GM23248 (cell line): ENCODE measurements around the gene TENM4. TPM values are rescaled to one million over a fixed set of nuclear protein-coding genes. Genes with fewer than 3 reads are reported as not detected.

Experiments used
- DNase-seq: peaks from one replicate; pipeline ENCODE4 v3.0.0-alpha.2; 2015
- H2AFZ ChIP-seq: fragments of 200-600 bp; sonication (generic); 2 replicates; pipeline ENCODE4 v1.6.1; 2016; ENCODE audit warnings: antibody characterized with exemption
- H3F3A ChIP-seq: fragments of 200-600 bp; sonication (generic); 2 replicates; pipeline ENCODE4 v1.6.1; 2016; ENCODE audit warnings: mild to moderate bottlenecking, antibody characterized with exemption, mixed run types; ENCODE audit not compliant: insufficient read depth
- H3K27ac ChIP-seq: fragments of 200-600 bp; sonication (generic); 2 replicates; pipeline ENCODE4 v1.5.1; 2016; ENCODE audit warnings: mild to moderate bottlenecking
- H3K27me3 ChIP-seq: fragments of 200-600 bp; sonication (generic); replicated peaks from 2 replicates; pipeline ENCODE4 v1.6.1; 2016; ENCODE audit warnings: mild to moderate bottlenecking; ENCODE audit not compliant: insufficient read depth
- H3K36me3 ChIP-seq: fragments of 200-600 bp; sonication (generic); 2 replicates; pipeline ENCODE4 v1.6.1; 2016; ENCODE audit warnings: low read depth, mild to moderate bottlenecking
- H3K4me1 ChIP-seq: fragments of 200-600 bp; sonication (generic); 2 replicates; pipeline ENCODE4 v1.6.1; 2016; ENCODE audit warnings: mild to moderate bottlenecking; ENCODE audit not compliant: insufficient read depth
- H3K4me2 ChIP-seq: fragments of 200-600 bp; sonication (generic); one replicate; pipeline ENCODE4 v1.6.1; 2016; ENCODE audit warnings: mild to moderate bottlenecking; ENCODE audit not compliant: unreplicated experiment
- H3K4me3 ChIP-seq: fragments of 200-600 bp; sonication (generic); 2 replicates; pipeline ENCODE4 v1.5.1; 2016; ENCODE audit warnings: mild to moderate bottlenecking
- H3K79me2 ChIP-seq: fragments of 200-600 bp; sonication (generic); 2 replicates; pipeline ENCODE4 v1.6.1; 2016; ENCODE audit warnings: mild to moderate bottlenecking; ENCODE audit not compliant: insufficient read depth
- H3K9ac ChIP-seq: fragments of 200-600 bp; sonication (generic); 2 replicates; pipeline ENCODE4 v1.6.1; 2016; ENCODE audit warnings: mild to moderate bottlenecking
- H3K9me2 ChIP-seq: fragments of 200-600 bp; sonication (generic); 2 replicates; pipeline ENCODE4 v1.6.1; 2016; ENCODE audit warnings: mixed run types, mild to moderate bottlenecking, moderate library complexity; ENCODE audit not compliant: insufficient read depth
- H3K9me3 ChIP-seq: fragments of 200-600 bp; sonication (generic); one replicate; pipeline ENCODE4 v1.6.1; 2017; ENCODE audit warnings: low read depth
- H4K20me1 ChIP-seq: fragments of 200-600 bp; sonication (generic); 2 replicates; pipeline ENCODE4 v1.6.0; 2016; ENCODE audit not compliant: insufficient read depth
- EZH2 ChIP-seq: fragments of 200-600 bp; sonication (generic); IDR thresholded peaks from 2 replicates; pipeline ENCODE4 v1.6.1; 2018; ENCODE audit warnings: antibody characterized with exemption, mild to moderate bottlenecking; ENCODE audit not compliant: insufficient read depth, poor library complexity, severe bottlenecking
- EZH2phosphoT487 ChIP-seq: fragments of 200-600 bp; sonication (generic); IDR thresholded peaks from 2 replicates; pipeline ENCODE4 v1.6.1; 2018; ENCODE audit warnings: antibody characterized with exemption, moderate library complexity, mild to moderate bottlenecking, low read depth; ENCODE audit not compliant: insufficient read depth
- WGBS, 2 experiments: methylation state at CpG; one replicate each; pipeline ENCODE4 v1.1.6; 2015 to 2017; ENCODE audit warnings: low lambda C conversion rate in 2 of 2, low coverage in 1 of 2; ENCODE audit errors: missing lambda C conversion rate in 2 of 2; 5-methylcytosine and 5-hydroxymethylcytosine counted together
- in situ Hi-C: fragments of 300-500 bp; cut with MboI; formaldehyde crosslinking; loops from 2 replicates; pipeline ENCODE4 v1.15.0; 2020
- polyA plus RNA-seq: library from polyadenylated mRNA; unstranded; fragments of >200 nt; fragmentation: Nextera tagmentation; extraction: Ambion mirVana; gene quantifications from 2 replicates; pipeline ENCODE4 v1.2.1, GENCODE V29; 2016
- total RNA-seq: library from RNA; depleted of rRNA; stranded (reverse); fragments of >200 nt; shearing (Covaris generic); gene quantifications from 2 replicates; pipeline ENCODE4 v1.2.3, GENCODE V29; 2014

The TENM4 gene
- total and polyA plus RNA-seq, 2 experiments from 2014 or later = 0.11 to 0.48 TPM

- peaks cover 6% of the 10 kb centered on the region for H3K27me3 ChIP-seq
- TF ChIP-seq EZH2phosphoT487 (no peak), EZH2 (no peak)
- H3K79me2 ChIP-seq = no peaks in the 10 kb centered on the region
- no peak overlapping the region for H3K4me2 ChIP-seq
- no peaks in the 10 kb centered on the region for H3K36me3 ChIP-seq
- no peak overlapping the region for H3K27ac ChIP-seq
- H3K9ac ChIP-seq = no peak overlapping the region
- no peaks in the 10 kb centered on the region for H3K4me1 ChIP-seq
- H4K20me1 ChIP-seq = no peaks in the 10 kb centered on the region
- no peak overlapping the region for H2AFZ ChIP-seq
- DNase-seq = no peak
- H3K9me2 ChIP-seq = no peaks in the 10 kb centered on the region
- H3K9me3 ChIP-seq = no peaks in the 10 kb centered on the region
- WGBS, 2 experiments = 34 to 49% methylated on average over 3 of the region's 3 CpGs
- in situ Hi-C loops = no loop called here
- H3K4me3 ChIP-seq = no peak overlapping the region
- H3F3A ChIP-seq = no peaks in the 10 kb centered on the region
Measured at GRCh38 chr11:78977009-78977408, 463.8 kb downstream of the TENM4 start.

- 51 to 55% methylated on average over 4 to 5 of the region's 5 CpGs for WGBS, 2 experiments
- Histone ChIP-seq H4K20me1 (no peaks in the 10 kb centered on the region), H3K4me2 (no peak overlapping the region), H3F3A (no peaks in the 10 kb centered on the region), H2AFZ (no peak overlapping the region), H3K79me2 (no peaks in the 10 kb centered on the region), H3K9me3 (no peaks in the 10 kb centered on the region), H3K36me3 (no peaks in the 10 kb centered on the region), H3K9me2 (no peaks in the 10 kb centered on the region), H3K9ac (no peak overlapping the region), H3K27me3 (peaks cover 9% of the 10 kb centered on the region), H3K27ac (no peak overlapping the region), H3K4me3 (no peak overlapping the region), H3K4me1 (no peaks in the 10 kb centered on the region)
- in situ Hi-C loops = no loop called here
- TF ChIP-seq EZH2 = no peak
- no peak for TF ChIP-seq EZH2phosphoT487
- no peak for DNase-seq
Measured at GRCh38 chr11:78975081-78975480, 465.7 kb downstream of the TENM4 start.

- Histone ChIP-seq H3K36me3 (no peaks in the 10 kb centered on the region), H3K4me3 (no peak overlapping the region), H3K9me2 (no peaks in the 10 kb centered on the region), H2AFZ (no peak overlapping the region), H3K27ac (no peak overlapping the region), H4K20me1 (no peaks in the 10 kb centered on the region), H3K9me3 (no peaks in the 10 kb centered on the region), H3K27me3 (peaks cover 9% of the 10 kb centered on the region), H3K4me1 (no peaks in the 10 kb centered on the region), H3K79me2 (no peaks in the 10 kb centered on the region), H3K9ac (no peak overlapping the region), H3F3A (no peaks in the 10 kb centered on the region), H3K4me2 (no peak overlapping the region)
- TF ChIP-seq EZH2 (no peak), EZH2phosphoT487 (no peak)
- 0 to 6% methylated on average over 1 of the region's 1 CpG for WGBS, 2 experiments
- in situ Hi-C loops = no loop called here
- no peak for DNase-seq
Measured at GRCh38 chr11:78973876-78974275, 467.0 kb downstream of the TENM4 start.

GRCh38 chr11:78972590-78972989 is 468.2 kb downstream of the TENM4 start:
- no peaks in the 10 kb centered on the region for H3K4me1 ChIP-seq
- H3F3A ChIP-seq = no peaks in the 10 kb centered on the region
- no peaks in the 10 kb centered on the region for H3K9me2 ChIP-seq
- H4K20me1 ChIP-seq = no peaks in the 10 kb centered on the region
- H2AFZ ChIP-seq = no peak overlapping the region
- no peak overlapping the region for H3K4me3 ChIP-seq
- H3K79me2 ChIP-seq = no peaks in the 10 kb centered on the region
- no peak for DNase-seq
- H3K27me3 ChIP-seq = peaks cover 14% of the 10 kb centered on the region
- in situ Hi-C loops = no loop called here
- no peak for TF ChIP-seq EZH2phosphoT487
- TF ChIP-seq EZH2 = no peak
- H3K36me3 ChIP-seq = no peaks in the 10 kb centered on the region
- H3K4me2 ChIP-seq = no peak overlapping the region
- H3K27ac ChIP-seq = no peak overlapping the region
- H3K9ac ChIP-seq = no peak overlapping the region
- H3K9me3 ChIP-seq = no peaks in the 10 kb centered on the region

GRCh38 chr11:78972177-78972576 is 468.7 kb downstream of the TENM4 start:
- 52 to 66% methylated on average over 7 of the region's 7 CpGs for WGBS, 2 experiments
- H3K4me1 ChIP-seq = no peaks in the 10 kb centered on the region
- H3K27me3 ChIP-seq = peaks cover 16% of the 10 kb centered on the region
- H3K27ac ChIP-seq = no peak overlapping the region
- no peaks in the 10 kb centered on the region for H3F3A ChIP-seq
- H3K9me2 ChIP-seq = no peaks in the 10 kb centered on the region
- H2AFZ ChIP-seq = no peak overlapping the region
- TF ChIP-seq EZH2phosphoT487 (no peak), EZH2 (no peak)
- no peaks in the 10 kb centered on the region for H4K20me1 ChIP-seq
- H3K9me3 ChIP-seq = no peaks in the 10 kb centered on the region
- in situ Hi-C loops = no loop called here
- no peaks in the 10 kb centered on the region for H3K79me2 ChIP-seq
- no peak for DNase-seq
- no peak overlapping the region for H3K4me3 ChIP-seq
- H3K4me2 ChIP-seq = no peak overlapping the region
- H3K36me3 ChIP-seq = no peaks in the 10 kb centered on the region
- no peak overlapping the region for H3K9ac ChIP-seq
